NCI-H1105 (cell line): ENCODE data around the gene FBRSL1.
"Not testable (repeated sequence)": the region's sequence is repeated elsewhere in the genome, so short reads cannot be mapped to it uniquely, and the experiment has no call there.

Experiments
- DNase-seq: peaks from one replicate; lab custom pipeline; 2025; lab: John Stamatoyannopoulos, UW

Gene FBRSL1

GRCh38 chr12:132471011-132471857 lies 18.7 kb upstream of the FBRSL1 start:
- DNase-seq, result no peak

GRCh38 chr12:132471858-132472255 lies 18.1 kb upstream of the FBRSL1 start:
- no peak for DNase-seq

GRCh38 chr12:132472386-132472785 lies 17.6 kb upstream of the FBRSL1 start:
- no peak for DNase-seq

- no peak for DNase-seq
Observed at GRCh38 chr12:132474237-132474741, 15.7 kb upstream of the FBRSL1 start.

GRCh38 chr12:132474799-132475303 lies 15.1 kb upstream of the FBRSL1 start:
- DNase-seq, result not testable (repeated sequence)

GRCh38 chr12:132475304-132476037 lies 14.5 kb upstream of the FBRSL1 start:
- no peak for DNase-seq

GRCh38 chr12:132476038-132476414 lies 13.9 kb upstream of the FBRSL1 start:
- DNase-seq, result no peak

- DNase-seq, result no peak
Observed at GRCh38 chr12:132476421-132476820, 13.5 kb upstream of the FBRSL1 start.

- no peak for DNase-seq
Observed at GRCh38 chr12:132477017-132477702, 12.8 kb upstream of the FBRSL1 start.

- no peak for DNase-seq
Observed at GRCh38 chr12:132477703-132478432, 12.1 kb upstream of the FBRSL1 start.

- no peak for DNase-seq
Observed at GRCh38 chr12:132478433-132478803, 11.5 kb upstream of the FBRSL1 start.

- no peak for DNase-seq
Observed at GRCh38 chr12:132478845-132479244, 11.1 kb upstream of the FBRSL1 start.

GRCh38 chr12:132479291-132479690 lies 10.7 kb upstream of the FBRSL1 start:
- no peak for DNase-seq

- DNase-seq, result no peak
Observed at GRCh38 chr12:132479938-132480622, 9.9 kb upstream of the FBRSL1 start.

- no peak for DNase-seq
Observed at GRCh38 chr12:132480623-132481132, 9.3 kb upstream of the FBRSL1 start.

- DNase-seq, result no peak
Observed at GRCh38 chr12:132481345-132481744, 8.6 kb upstream of the FBRSL1 start.

GRCh38 chr12:132481771-132482745 lies 7.9 kb upstream of the FBRSL1 start:
- no peak for DNase-seq

GRCh38 chr12:132482771-132483170 lies 7.2 kb upstream of the FBRSL1 start:
- no peak for DNase-seq

GRCh38 chr12:132483208-132483607 lies 6.7 kb upstream of the FBRSL1 start:
- DNase-seq, result no peak

- DNase-seq, result no peak
Observed at GRCh38 chr12:132483612-132484011, 6.3 kb upstream of the FBRSL1 start.
